WTC11 (cell line): ENCODE results near the gene KLF1.

Experiments used
- CBFB ChIP-seq: sonication (generic); formaldehyde crosslinking; IDR thresholded peaks from 2 replicates; pipeline ENCODE4 v1.8.1; 2022; ENCODE audit warnings: mild to moderate bottlenecking, low read depth, missing genetic modification reagents
- NFYB ChIP-seq: sonication (generic); formaldehyde crosslinking; conservative IDR thresholded peaks from 2 replicates; pipeline ENCODE4 v1.8.0; 2022; ENCODE audit warnings: low read depth, missing genetic modification reagents
- NR3C1 ChIP-seq: sonication (generic); formaldehyde crosslinking; conservative IDR thresholded peaks from 2 replicates; pipeline ENCODE4 v1.8.1; 2023; ENCODE audit warnings: low read depth, mild to moderate bottlenecking, missing genetic modification reagents
- TF ChIP-seq, protein P1 (sequence below): sonication (generic); formaldehyde crosslinking; IDR thresholded peaks from 2 replicates; pipeline ENCODE4 v1.8.1; 2022; ENCODE audit warnings: mild to moderate bottlenecking, missing genetic modification reagents, moderate library complexity, borderline replicate concordance
- TF ChIP-seq, protein P2 (sequence below): fragments of 200-600 bp; IDR thresholded peaks from 2 replicates; pipeline ENCODE4 v1.8.0; 2022; ENCODE audit warnings: antibody characterized with exemption
- TF ChIP-seq, protein P3 (sequence below): sonication (generic); formaldehyde crosslinking; IDR thresholded peaks from 2 replicates; pipeline ENCODE4 v1.8.0; 2022; ENCODE audit warnings: mild to moderate bottlenecking, missing genetic modification reagents
- TF ChIP-seq, protein P4 (sequence below): sonication (generic); formaldehyde crosslinking; IDR thresholded peaks from 2 replicates; pipeline ENCODE4 v1.8.0; 2023; ENCODE audit warnings: mild to moderate bottlenecking, missing genetic modification reagents
- TF ChIP-seq, protein P5 (sequence below): sonication (generic); formaldehyde crosslinking; conservative IDR thresholded peaks from 2 replicates; pipeline ENCODE4 v1.8.1; 2022; ENCODE audit warnings: mild to moderate bottlenecking, missing genetic modification reagents

DNA sequence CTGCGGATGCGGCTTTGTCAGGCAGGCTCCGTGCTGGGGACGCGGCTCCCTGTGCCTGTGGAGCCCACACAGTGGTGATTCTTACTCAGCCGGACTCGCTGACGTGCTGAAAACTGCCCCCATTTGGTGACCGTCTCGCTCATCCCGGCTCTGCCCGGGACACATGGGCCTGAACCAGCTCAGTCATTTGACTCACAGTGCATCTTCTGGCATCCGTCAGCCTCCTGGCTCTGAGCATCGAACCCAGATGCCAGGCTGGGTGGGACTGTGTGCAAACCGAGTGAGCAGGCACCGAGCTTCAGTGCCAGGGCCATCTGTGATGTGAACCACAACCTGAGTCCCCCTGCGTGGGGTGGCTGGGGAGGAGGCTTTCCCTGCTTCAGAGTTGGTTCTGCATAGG, 9.5 kb upstream of the KLF1 start:
- TF ChIP-seq, protein P1, sequence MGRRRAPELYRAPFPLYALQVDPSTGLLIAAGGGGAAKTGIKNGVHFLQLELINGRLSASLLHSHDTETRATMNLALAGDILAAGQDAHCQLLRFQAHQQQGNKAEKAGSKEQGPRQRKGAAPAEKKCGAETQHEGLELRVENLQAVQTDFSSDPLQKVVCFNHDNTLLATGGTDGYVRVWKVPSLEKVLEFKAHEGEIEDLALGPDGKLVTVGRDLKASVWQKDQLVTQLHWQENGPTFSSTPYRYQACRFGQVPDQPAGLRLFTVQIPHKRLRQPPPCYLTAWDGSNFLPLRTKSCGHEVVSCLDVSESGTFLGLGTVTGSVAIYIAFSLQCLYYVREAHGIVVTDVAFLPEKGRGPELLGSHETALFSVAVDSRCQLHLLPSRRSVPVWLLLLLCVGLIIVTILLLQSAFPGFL (CRISPR knock-in tag): no peak
- TF ChIP-seq, protein P2, sequence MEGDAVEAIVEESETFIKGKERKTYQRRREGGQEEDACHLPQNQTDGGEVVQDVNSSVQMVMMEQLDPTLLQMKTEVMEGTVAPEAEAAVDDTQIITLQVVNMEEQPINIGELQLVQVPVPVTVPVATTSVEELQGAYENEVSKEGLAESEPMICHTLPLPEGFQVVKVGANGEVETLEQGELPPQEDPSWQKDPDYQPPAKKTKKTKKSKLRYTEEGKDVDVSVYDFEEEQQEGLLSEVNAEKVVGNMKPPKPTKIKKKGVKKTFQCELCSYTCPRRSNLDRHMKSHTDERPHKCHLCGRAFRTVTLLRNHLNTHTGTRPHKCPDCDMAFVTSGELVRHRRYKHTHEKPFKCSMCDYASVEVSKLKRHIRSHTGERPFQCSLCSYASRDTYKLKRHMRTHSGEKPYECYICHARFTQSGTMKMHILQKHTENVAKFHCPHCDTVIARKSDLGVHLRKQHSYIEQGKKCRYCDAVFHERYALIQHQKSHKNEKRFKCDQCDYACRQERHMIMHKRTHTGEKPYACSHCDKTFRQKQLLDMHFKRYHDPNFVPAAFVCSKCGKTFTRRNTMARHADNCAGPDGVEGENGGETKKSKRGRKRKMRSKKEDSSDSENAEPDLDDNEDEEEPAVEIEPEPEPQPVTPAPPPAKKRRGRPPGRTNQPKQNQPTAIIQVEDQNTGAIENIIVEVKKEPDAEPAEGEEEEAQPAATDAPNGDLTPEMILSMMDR: no peak
- TF ChIP-seq, protein P3, sequence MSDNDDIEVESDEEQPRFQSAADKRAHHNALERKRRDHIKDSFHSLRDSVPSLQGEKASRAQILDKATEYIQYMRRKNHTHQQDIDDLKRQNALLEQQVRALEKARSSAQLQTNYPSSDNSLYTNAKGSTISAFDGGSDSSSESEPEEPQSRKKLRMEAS (CRISPR knock-in tag): no peak
- TF ChIP-seq NR3C1 (CRISPR knock-in tag): no peak
- no peak for TF ChIP-seq NFYB (CRISPR knock-in tag)
- TF ChIP-seq, protein P4, sequence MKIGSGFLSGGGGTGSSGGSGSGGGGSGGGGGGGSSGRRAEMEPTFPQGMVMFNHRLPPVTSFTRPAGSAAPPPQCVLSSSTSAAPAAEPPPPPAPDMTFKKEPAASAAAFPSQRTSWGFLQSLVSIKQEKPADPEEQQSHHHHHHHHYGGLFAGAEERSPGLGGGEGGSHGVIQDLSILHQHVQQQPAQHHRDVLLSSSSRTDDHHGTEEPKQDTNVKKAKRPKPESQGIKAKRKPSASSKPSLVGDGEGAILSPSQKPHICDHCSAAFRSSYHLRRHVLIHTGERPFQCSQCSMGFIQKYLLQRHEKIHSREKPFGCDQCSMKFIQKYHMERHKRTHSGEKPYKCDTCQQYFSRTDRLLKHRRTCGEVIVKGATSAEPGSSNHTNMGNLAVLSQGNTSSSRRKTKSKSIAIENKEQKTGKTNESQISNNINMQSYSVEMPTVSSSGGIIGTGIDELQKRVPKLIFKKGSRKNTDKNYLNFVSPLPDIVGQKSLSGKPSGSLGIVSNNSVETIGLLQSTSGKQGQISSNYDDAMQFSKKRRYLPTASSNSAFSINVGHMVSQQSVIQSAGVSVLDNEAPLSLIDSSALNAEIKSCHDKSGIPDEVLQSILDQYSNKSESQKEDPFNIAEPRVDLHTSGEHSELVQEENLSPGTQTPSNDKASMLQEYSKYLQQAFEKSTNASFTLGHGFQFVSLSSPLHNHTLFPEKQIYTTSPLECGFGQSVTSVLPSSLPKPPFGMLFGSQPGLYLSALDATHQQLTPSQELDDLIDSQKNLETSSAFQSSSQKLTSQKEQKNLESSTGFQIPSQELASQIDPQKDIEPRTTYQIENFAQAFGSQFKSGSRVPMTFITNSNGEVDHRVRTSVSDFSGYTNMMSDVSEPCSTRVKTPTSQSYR (CRISPR knock-in tag): no peak
- no peak for TF ChIP-seq CBFB (CRISPR knock-in tag)
- TF ChIP-seq, protein P5, sequence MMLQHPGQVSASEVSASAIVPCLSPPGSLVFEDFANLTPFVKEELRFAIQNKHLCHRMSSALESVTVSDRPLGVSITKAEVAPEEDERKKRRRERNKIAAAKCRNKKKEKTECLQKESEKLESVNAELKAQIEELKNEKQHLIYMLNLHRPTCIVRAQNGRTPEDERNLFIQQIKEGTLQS (CRISPR knock-in tag): no peak
